ENCODE data around the gene GRIN2A. TPM values are rescaled to one million over a fixed set of nuclear protein-coding genes. Genes with fewer than 3 reads are reported as not detected.

Gene GRIN2A
- total and polyA plus RNA-seq, 2 of the 8 experiments (the other 6 are each of a cell fraction or from before 2014, with no cell fraction given) = 0.18 to 1.8 TPM

- Histone ChIP-seq H2BK120ac (replicated peaks; ENCODE audit: low read depth, low read length) (no peak overlapping the region), H4K20me1 (replicated peaks in 1 of 2; ENCODE audit: control insufficient read depth in 1 of 2, insufficient read depth in 2 of 2, low read length in 2 of 2) (no peaks in the 10 kb centered on the region), H2BK20ac (ENCODE audit: low read length) (no peak overlapping the region), H3K4me2 (ENCODE audit: insufficient read depth in 1 of 2, low read depth in 2 of 2, low read length in 2 of 2) (no peak overlapping the region), H3K27ac (ENCODE audit: low read depth, low read length) (no peak overlapping the region), H3K14ac (ENCODE audit: insufficient read length) (no peak overlapping the region), H3K18ac (ENCODE audit: extremely low read depth, low read length) (no peak overlapping the region), H3K9ac (replicated peaks in 1 of 4; ENCODE audit: extremely low read depth in 1 of 4, low read depth in 3 of 4, low read length in 3 of 4) (no peak overlapping the region), H3K9me3 (ENCODE audit: insufficient read depth in 2 of 2, low read depth in 1 of 2, low read length in 1 of 2) (no peaks in the 10 kb centered on the region), H3K4ac (replicated peaks; ENCODE audit: insufficient read length, low read depth, low read length) (no peak overlapping the region), H3K36me3 (ENCODE audit: control insufficient read depth in 2 of 4, insufficient read depth in 4 of 4, low read length in 3 of 4) (no peaks in the 10 kb centered on the region), H3K4me3 (ENCODE audit: extremely low read depth in 1 of 4, insufficient read depth in 2 of 4, low read depth in 3 of 4, low read length in 4 of 4) (no peak overlapping the region), H3K23ac (ENCODE audit: insufficient read length) (no peak overlapping the region), H2AK5ac (ENCODE audit: low read depth, low read length) (no peak overlapping the region), H3K79me2 (ENCODE audit: control insufficient read depth in 1 of 2, insufficient read depth in 2 of 2, low read length in 2 of 2) (no peaks in the 10 kb centered on the region), H3K27me3 (replicated peaks in 1 of 4; ENCODE audit: control insufficient read depth in 3 of 4, extremely low read depth in 1 of 4, insufficient read depth in 3 of 4, low read length in 3 of 4) (no peaks in the 10 kb centered on the region), H3K4me1 (replicated peaks in 1 of 4; ENCODE audit: control insufficient read depth in 3 of 4, insufficient read depth in 4 of 4, low read length in 3 of 4) (no peaks in the 10 kb centered on the region), H2BK15ac (ENCODE audit: low read length) (no peak overlapping the region), H4K5ac (ENCODE audit: insufficient read length, low read depth, low read length) (no peak overlapping the region), H2AFZ (ENCODE audit: low read length) (no peak overlapping the region), H2BK5ac (ENCODE audit: low read depth, low read length) (no peak overlapping the region), H4K91ac (replicated peaks; ENCODE audit: insufficient read length, low read length) (no peak overlapping the region), H2BK12ac (ENCODE audit: low read depth, low read length) (no peak overlapping the region), H3K23me2 (ENCODE audit: low read depth, low read length) (no peaks in the 10 kb centered on the region), H4K8ac (ENCODE audit: extremely low read depth, insufficient read depth, low read length) (no peak overlapping the region), H3K56ac (replicated peaks; ENCODE audit: insufficient read length, low read depth, low read length) (no peak overlapping the region), H3K79me1 (ENCODE audit: low read depth, low read length) (no peaks in the 10 kb centered on the region)
- no peak for TF ChIP-seq JUN (IDR thresholded peaks at IDR 0.05; ENCODE audit: low read depth, low read length)
- no peak for TF ChIP-seq CTBP2 (IDR thresholded peaks at IDR 0.05; ENCODE audit: borderline replicate concordance, insufficient read depth, insufficient read length, low read length)
- no peak for TF ChIP-seq RNF2 (IDR thresholded peaks at IDR 0.05; ENCODE audit: borderline replicate concordance, low read depth, low read length, missing control alignments, poor library complexity, severe bottlenecking)
- TF ChIP-seq SP4 (IDR thresholded peaks at IDR 0.05; ENCODE audit: low read length) = no peak
- TF ChIP-seq, protein P1, sequence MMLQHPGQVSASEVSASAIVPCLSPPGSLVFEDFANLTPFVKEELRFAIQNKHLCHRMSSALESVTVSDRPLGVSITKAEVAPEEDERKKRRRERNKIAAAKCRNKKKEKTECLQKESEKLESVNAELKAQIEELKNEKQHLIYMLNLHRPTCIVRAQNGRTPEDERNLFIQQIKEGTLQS (IDR thresholded peaks at IDR 0.05; ENCODE audit: insufficient read depth, low read depth, low read length) = no peak
- TF ChIP-seq POLR2A (IDR thresholded peaks at IDR 0.05; ENCODE audit: control extremely low read depth in 1 of 2, low read depth in 2 of 2, low read length in 2 of 2) = no peak
- TF ChIP-seq SUZ12 (IDR thresholded peaks at IDR 0.05; ENCODE audit: low read length) = no peak
- TF ChIP-seq YY1 (IDR thresholded peaks at IDR 0.05; ENCODE audit: low read depth, low read length) = no peak
- no peak for TF ChIP-seq BACH1 (IDR thresholded peaks at IDR 0.05; ENCODE audit: low read length)
- TF ChIP-seq HDAC2 (IDR thresholded peaks at IDR 0.05; ENCODE audit: borderline replicate concordance in 1 of 2, low read depth in 2 of 2, low read length in 2 of 2) = no peak
- TF ChIP-seq JUND (IDR thresholded peaks at IDR 0.05; ENCODE audit: low read length) = no peak
- no peak for TF ChIP-seq KDM4A (IDR thresholded peaks at IDR 0.05; ENCODE audit: low read depth, low read length, severe bottlenecking)
- no peak for TF ChIP-seq TCF12 (IDR thresholded peaks at IDR 0.05; ENCODE audit: low read depth, low read length)
- FAIRE-seq (no peak), DNase-seq (ENCODE audit: low read depth in 1 of 2, low spot score in 2 of 2) (no peak)
- WGBS, 2 experiments (ENCODE audit: extremely low coverage in 1 of 2, insufficient coverage in 1 of 2, insufficient read length in 1 of 2, insufficient replicate concordance in 2 of 2, low coverage in 1 of 2, low lambda C conversion rate in 2 of 2, missing lambda C conversion rate in 1 of 2) = 85% methylated on average over 4 of the region's 4 CpGs; no CpG with 5 or more reads in 1 of the 2 experiments
- ChIA-PET POLR2A (ENCODE audit: partially characterized antibody) (no interaction called here), CTCF (ENCODE audit: partially characterized antibody) (interaction anchor here (1.4 kb wide), 1 partner anchor 19 kb away, joined by 4 read pairs; no protein-coding TSS in a partner anchor)
Measured at GRCh38 chr16:10065019-10065418, 117.2 kb downstream of the GRIN2A start.
